Thyroid gland (tissue), 4 donors: Measurements from ENCODE around the gene PAK5. TPM values are rescaled to one million over a fixed set of nuclear protein-coding genes. Genes with fewer than 3 reads are reported as not detected.

Experiments used
- DNase-seq, 2 donors: peaks; one replicate each; pipeline ENCODE4 v3.0.0-alpha.2; 2019
- H3K27ac ChIP-seq, 3 donors: fragments of 200-600 bp; sonication (generic); 1 replicate in 2 of 3; 2 replicates in 1 of 3; pipeline ENCODE4 v1.5.1; 2016 to 2019; ENCODE audit warnings: mild to moderate bottlenecking in 1 of 3, moderate library complexity in 1 of 3
- H3K27me3 ChIP-seq: fragments of 200-600 bp; sonication (generic); one replicate; pipeline ENCODE4 v1.5.1; 2019
- H3K36me3 ChIP-seq, 2 donors: fragments of 200-600 bp; sonication (generic); one replicate each; pipeline ENCODE4 v1.5.1; 2016 to 2019
- H3K4me1 ChIP-seq, 2 donors: fragments of 200-600 bp; sonication (generic); one replicate each; pipeline ENCODE4 v1.5.1; 2017 to 2019
- H3K4me3 ChIP-seq, 3 donors: fragments of 200-600 bp; sonication (generic); replicated peaks in 1 of 3; 1 replicate in 2 of 3; 2 replicates in 1 of 3; pipeline ENCODE4 v1.5.1; 2016; ENCODE audit warnings: mild to moderate bottlenecking in 1 of 3
- H3K9me3 ChIP-seq: fragments of 200-600 bp; sonication (generic); one replicate; pipeline ENCODE4 v1.5.1; 2017
- POLR2A ChIP-seq, 2 donors: fragments of 450-650 bp; IDR thresholded peaks; one replicate each; pipeline ENCODE4 v1.6.1; 2017; ENCODE audit warnings: antibody characterized with exemption in 2 of 2, mild to moderate bottlenecking in 2 of 2, moderate library complexity in 1 of 2
- WGBS, 2 donors: methylation state at CpG; one replicate each; pipeline ENCODE4 v1.1.5; 2017; 5-methylcytosine and 5-hydroxymethylcytosine counted together
- intact Hi-C: fragments of 100-400 bp; cut with DNase I; formaldehyde crosslinking; loops from one replicate; pipeline ENCODE4 v1.15.1; 2023
- total RNA-seq, 4 donors: library from RNA; depleted of rRNA; stranded (reverse); fragments of >200 nt; gene quantifications; one replicate each; pipeline ENCODE4 v1.2.3, GENCODE V29; 2016
- TF ChIP-seq, protein P1 (sequence below), 6 experiments: fragments of 200-600 bp in 3 of 6; fragments of 450-650 bp in 3 of 6; sonication (generic) in 3 of 6; IDR thresholded peaks; one replicate each; pipeline ENCODE4 v1.5.1; 2016 to 2019; ENCODE audit warnings: antibody characterized with exemption in 6 of 6, mild to moderate bottlenecking in 2 of 6, inconsistent platforms in 1 of 6, moderate library complexity in 1 of 6

Gene PAK5
- total RNA-seq, 4 donors from 2014 or later = 0.13 to 0.33 TPM; not detected in 2

DNA sequence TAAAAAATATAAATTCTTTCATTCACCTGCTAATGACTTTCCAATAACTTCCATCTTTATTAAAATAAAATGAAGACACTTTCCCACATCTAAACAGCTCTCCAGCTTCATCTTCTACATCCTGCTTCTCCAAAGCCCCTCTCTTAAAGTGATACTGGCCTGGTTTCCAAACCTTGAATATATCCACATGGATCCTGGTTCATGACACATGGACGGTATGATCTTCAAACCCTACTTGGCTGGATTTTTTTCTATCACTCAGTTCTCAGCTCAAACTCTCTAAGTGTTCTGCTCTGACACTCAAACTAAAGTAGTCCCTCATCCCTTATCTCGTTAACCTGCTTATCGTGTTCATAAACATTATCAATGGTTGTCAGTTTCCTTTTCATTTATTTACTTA is 128.2 kb downstream of the PAK5 start:
- Histone ChIP-seq H3K4me3 (no peak overlapping the region), H3K27ac (no peak overlapping the region), H3K27me3 (no peaks in the 10 kb centered on the region), H3K36me3 (no peaks in the 10 kb centered on the region), H3K4me1 (no peaks in the 10 kb centered on the region), H3K9me3 (no peaks in the 10 kb centered on the region)
- no peak for DNase-seq
- intact Hi-C loops = no loop called here
- TF ChIP-seq POLR2A (IDR thresholded peaks at IDR 0.05) = no peak
- TF ChIP-seq, protein P1, sequence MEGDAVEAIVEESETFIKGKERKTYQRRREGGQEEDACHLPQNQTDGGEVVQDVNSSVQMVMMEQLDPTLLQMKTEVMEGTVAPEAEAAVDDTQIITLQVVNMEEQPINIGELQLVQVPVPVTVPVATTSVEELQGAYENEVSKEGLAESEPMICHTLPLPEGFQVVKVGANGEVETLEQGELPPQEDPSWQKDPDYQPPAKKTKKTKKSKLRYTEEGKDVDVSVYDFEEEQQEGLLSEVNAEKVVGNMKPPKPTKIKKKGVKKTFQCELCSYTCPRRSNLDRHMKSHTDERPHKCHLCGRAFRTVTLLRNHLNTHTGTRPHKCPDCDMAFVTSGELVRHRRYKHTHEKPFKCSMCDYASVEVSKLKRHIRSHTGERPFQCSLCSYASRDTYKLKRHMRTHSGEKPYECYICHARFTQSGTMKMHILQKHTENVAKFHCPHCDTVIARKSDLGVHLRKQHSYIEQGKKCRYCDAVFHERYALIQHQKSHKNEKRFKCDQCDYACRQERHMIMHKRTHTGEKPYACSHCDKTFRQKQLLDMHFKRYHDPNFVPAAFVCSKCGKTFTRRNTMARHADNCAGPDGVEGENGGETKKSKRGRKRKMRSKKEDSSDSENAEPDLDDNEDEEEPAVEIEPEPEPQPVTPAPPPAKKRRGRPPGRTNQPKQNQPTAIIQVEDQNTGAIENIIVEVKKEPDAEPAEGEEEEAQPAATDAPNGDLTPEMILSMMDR (IDR thresholded peaks at IDR 0.05) = no peak
- WGBS, 2 donors = 77 to 78% methylated on average over 3 of the region's 3 CpGs

DNA sequence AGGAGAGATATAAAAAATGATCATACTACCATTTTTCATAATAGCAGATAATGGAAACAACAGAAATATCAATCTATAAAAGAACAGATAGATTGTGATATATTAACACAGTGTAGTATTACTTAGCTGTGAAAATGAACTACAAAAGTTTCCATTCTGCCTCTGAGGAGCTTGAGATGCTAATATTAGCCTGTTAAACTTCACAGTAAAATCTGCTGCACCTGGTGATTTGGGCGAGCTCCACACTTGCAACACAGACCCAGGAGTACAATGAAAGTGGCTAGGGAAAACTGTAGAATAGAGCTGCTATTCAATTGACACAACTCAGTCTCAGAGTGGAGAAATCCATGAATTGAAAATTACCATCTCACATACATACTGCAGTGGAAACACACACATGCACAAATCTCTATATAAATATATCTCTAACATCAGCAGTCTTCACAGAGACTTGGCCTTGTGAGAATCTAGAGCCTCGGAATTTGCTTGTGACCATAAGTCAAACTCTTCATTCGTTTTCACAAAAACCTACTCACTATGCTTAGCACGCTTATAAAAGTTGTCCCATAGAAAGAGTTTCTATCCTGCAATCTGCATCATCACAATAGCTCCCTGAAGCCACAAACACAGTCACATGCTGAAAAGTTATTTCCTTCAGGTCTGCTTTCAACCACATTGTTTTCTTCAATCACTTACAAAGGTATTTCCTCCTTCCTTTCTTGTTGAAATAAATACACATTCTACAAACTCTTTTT is 133.0 kb downstream of the PAK5 start:
- 69 to 73% methylated on average over 4 of the region's 4 CpGs for WGBS, 2 donors

DNA sequence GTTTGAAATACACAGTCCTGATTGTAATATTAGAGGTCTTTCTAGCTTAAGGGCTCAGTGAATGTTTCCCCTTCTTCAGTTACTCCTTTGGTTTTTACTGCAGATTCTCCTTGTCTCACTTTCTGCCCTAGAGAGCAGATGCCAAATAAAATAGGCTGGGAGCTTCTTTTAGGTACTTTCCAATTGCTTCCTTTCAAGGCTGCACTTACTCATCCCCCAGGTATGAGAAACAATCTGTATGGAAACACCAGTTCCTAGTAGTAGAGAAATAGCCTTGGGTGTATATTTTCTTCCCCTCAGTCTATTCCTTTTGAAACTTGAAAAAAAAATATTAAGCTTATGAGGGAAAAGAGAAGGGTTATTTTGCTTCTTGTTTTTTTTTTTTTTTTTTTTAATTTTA is 139.7 kb downstream of the PAK5 start:
- no peak for DNase-seq
- H3K4me1 ChIP-seq = no peaks in the 10 kb centered on the region
- no peaks in the 10 kb centered on the region for H3K36me3 ChIP-seq
- H3K27ac ChIP-seq = no peak overlapping the region
- TF ChIP-seq, protein P1 (IDR thresholded peaks at IDR 0.05) = no peak
- no peak for TF ChIP-seq POLR2A (IDR thresholded peaks at IDR 0.05)
- no peak overlapping the region for H3K4me3 ChIP-seq
- H3K27me3 ChIP-seq = no peaks in the 10 kb centered on the region
- no peaks in the 10 kb centered on the region for H3K9me3 ChIP-seq
- intact Hi-C loops = no loop called here

More for the DNA sequence above, 133.0 kb downstream of the PAK5 start:
- TF ChIP-seq, protein P1 (IDR thresholded peaks at IDR 0.05) = no peak
- Histone ChIP-seq H3K27ac (no peak overlapping the region), H3K9me3 (no peaks in the 10 kb centered on the region), H3K4me3 (no peak overlapping the region), H3K4me1 (no peaks in the 10 kb centered on the region), H3K27me3 (no peaks in the 10 kb centered on the region), H3K36me3 (no peaks in the 10 kb centered on the region)
- intact Hi-C loops = no loop called here
- DNase-seq = no peak

DNA sequence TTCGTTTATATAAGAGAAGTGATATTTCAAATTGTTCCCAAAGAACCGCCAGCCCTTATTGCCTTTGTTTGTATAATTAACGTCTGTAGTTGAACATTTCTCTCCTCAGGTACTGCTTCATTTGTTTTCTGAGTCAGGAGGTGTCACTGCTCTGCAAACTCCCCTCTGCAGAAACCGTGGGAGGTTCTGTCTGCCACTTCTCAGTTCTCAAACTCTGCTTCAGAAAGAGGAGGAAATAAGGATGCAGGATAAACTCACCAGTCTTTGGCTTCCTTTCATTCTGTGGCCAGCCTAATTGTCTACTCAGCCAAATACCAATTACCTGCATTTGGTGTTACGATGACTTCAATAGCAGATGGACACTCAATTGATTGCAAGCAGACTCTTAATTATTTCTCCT is 149.8 kb downstream of the PAK5 start:
- Histone ChIP-seq H3K4me1 (no peaks in the 10 kb centered on the region), H3K9me3 (no peaks in the 10 kb centered on the region), H3K27me3 (no peaks in the 10 kb centered on the region), H3K27ac (no peak overlapping the region), H3K4me3 (no peak overlapping the region), H3K36me3 (no peaks in the 10 kb centered on the region)
- no peak for TF ChIP-seq POLR2A (IDR thresholded peaks at IDR 0.05)
- TF ChIP-seq, protein P1 (IDR thresholded peaks at IDR 0.05) = no peak
- intact Hi-C loops = no loop called here
- DNase-seq = no peak
- WGBS, 2 donors = 39 to 41% methylated on average over 5 of the region's 5 CpGs

DNA sequence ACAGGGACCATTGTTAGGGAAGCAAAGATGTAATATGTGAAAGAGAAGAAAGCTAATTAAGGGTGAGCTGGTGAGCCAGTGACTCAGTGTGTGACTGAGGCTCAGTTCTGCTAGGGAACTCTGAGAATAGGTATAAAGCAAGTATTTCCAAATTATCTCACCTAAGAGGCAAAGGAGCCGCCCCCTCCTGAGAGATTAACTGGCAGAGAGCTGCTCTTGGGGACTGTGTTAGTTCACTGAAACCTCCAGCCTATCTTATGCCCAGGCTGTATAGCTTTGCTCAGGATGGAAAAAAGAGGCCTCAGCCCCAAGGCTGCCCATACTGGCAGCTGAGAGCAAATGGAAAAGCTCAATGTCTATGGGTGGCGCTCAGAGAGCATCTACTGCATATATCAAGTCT is 152.0 kb downstream of the PAK5 start:
- Histone ChIP-seq H3K27ac (no peak overlapping the region), H3K9me3 (no peaks in the 10 kb centered on the region), H3K36me3 (no peaks in the 10 kb centered on the region), H3K4me1 (no peaks in the 10 kb centered on the region), H3K27me3 (no peaks in the 10 kb centered on the region), H3K4me3 (no peak overlapping the region)
- 73 to 78% methylated on average over 2 of the region's 2 CpGs for WGBS, 2 donors
- no peak for DNase-seq
- intact Hi-C loops = no loop called here
- TF ChIP-seq, protein P1 (IDR thresholded peaks at IDR 0.05) = no peak
- TF ChIP-seq POLR2A (IDR thresholded peaks at IDR 0.05) = no peak
